Mesothelial cell of epicardium (in vitro differentiated cells): ENCODE measurements around the gene SLC1A5. TPM values are rescaled to one million over a fixed set of nuclear protein-coding genes. Genes with fewer than 3 reads are reported as not detected.
"Not testable (repeated sequence)": the region's sequence is repeated elsewhere in the genome, so short reads cannot be mapped to it uniquely, and the experiment has no call there.

ENCODE experiments used
- DNase-seq, 2 experiments: peaks; one replicate each; pipeline ENCODE4 v3.0.0; 2021; ENCODE audit warnings: low spot score in 2 of 2; ENCODE audit not compliant: unreplicated experiment in 2 of 2
- H3K27ac Mint-ChIP-seq: 2 replicates; pipeline ENCODE4 v1.8.0; 2021; ENCODE audit warnings: mixed read lengths
- H3K27me3 Mint-ChIP-seq: 2 replicates; pipeline ENCODE4 v1.8.0; 2021; ENCODE audit warnings: low read depth, mixed read lengths
- H3K36me3 Mint-ChIP-seq: 2 replicates; pipeline ENCODE4 v1.8.0; 2021; ENCODE audit warnings: mixed read lengths
- H3K4me1 Mint-ChIP-seq: 2 replicates; pipeline ENCODE4 v1.8.0; 2021; ENCODE audit warnings: mixed read lengths
- H3K4me3 Mint-ChIP-seq: 2 replicates; pipeline ENCODE4 v1.8.0; 2021; ENCODE audit warnings: mild to moderate bottlenecking, moderate library complexity, mixed read lengths
- H3K9me3 Mint-ChIP-seq: 2 replicates; pipeline ENCODE4 v1.8.0; 2021; ENCODE audit warnings: mixed read lengths
- CTCF ChIP-seq: fragments of 200-600 bp; sonication (generic); IDR thresholded peaks from one replicate; pipeline ENCODE4 v1.5.0; 2021; ENCODE audit warnings: antibody characterized with exemption; ENCODE audit not compliant: unreplicated experiment
- total RNA-seq: library from RNA; stranded (reverse); gene quantifications from 3 replicates; pipeline ENCODE4 v1.2.1, GENCODE V29; 2021

SLC1A5 gene
- total RNA-seq, 1 donor from 2014 or later: 45.3 TPM

- Mint-ChIP-seq H3K27ac (no peak overlapping the region), H3K4me1 (peaks cover 21% of the 10 kb centered on the region), H3K4me3 (no peak overlapping the region), H3K9me3 (no peaks in the 10 kb centered on the region), H3K36me3 (no peaks in the 10 kb centered on the region), H3K27me3 (no peaks in the 10 kb centered on the region)
- peak; percentile 70 for TF ChIP-seq CTCF
- DNase-seq: no peak
These were observed 21.7 kb downstream of the SLC1A5 start for GRCh38 chr19:46766569-46767317.

- Mint-ChIP-seq H3K27me3 (no peaks in the 10 kb centered on the region), H3K27ac (no peak overlapping the region), H3K36me3 (no peaks in the 10 kb centered on the region), H3K9me3 (no peaks in the 10 kb centered on the region), H3K4me3 (no peak overlapping the region), H3K4me1 (peaks cover 16% of the 10 kb centered on the region)
- no peak for TF ChIP-seq CTCF
- no peak for DNase-seq
These were observed 23.5 kb downstream of the SLC1A5 start for GRCh38 chr19:46764817-46765291.

- Mint-ChIP-seq H3K36me3 (no peaks in the 10 kb centered on the region), H3K27me3 (no peaks in the 10 kb centered on the region), H3K4me1 (peaks cover 6% of the 10 kb centered on the region), H3K4me3 (no peak overlapping the region), H3K9me3 (no peaks in the 10 kb centered on the region), H3K27ac (no peak overlapping the region)
- no peak for TF ChIP-seq CTCF
- no peak for DNase-seq
These were observed 26.0 kb downstream of the SLC1A5 start for GRCh38 chr19:46762245-46762890.

GRCh38 chr19:46761418-46761831 lies 27.0 kb downstream of the SLC1A5 start:
- Mint-ChIP-seq H3K27ac (no peak overlapping the region), H3K36me3 (peaks cover 4% of the 10 kb centered on the region), H3K4me1 (peaks cover 4% of the 10 kb centered on the region), H3K27me3 (no peaks in the 10 kb centered on the region), H3K4me3 (no peak overlapping the region), H3K9me3 (no peaks in the 10 kb centered on the region)
- TF ChIP-seq CTCF: no peak
- no peak for DNase-seq

- not testable (repeated sequence) for H3K27me3 Mint-ChIP-seq
These were observed 27.5 kb downstream of the SLC1A5 start for GRCh38 chr19:46760897-46761296.

GRCh38 chr19:46760363-46760762 lies 28.0 kb downstream of the SLC1A5 start:
- Mint-ChIP-seq H3K27ac (no peak overlapping the region), H3K9me3 (no peaks in the 10 kb centered on the region), H3K4me1 (peaks cover 4% of the 10 kb centered on the region), H3K36me3 (peaks cover 5% of the 10 kb centered on the region), H3K27me3 (no peaks in the 10 kb centered on the region), H3K4me3 (no peak overlapping the region)
- DNase-seq: no peak
- no peak for TF ChIP-seq CTCF

More at GRCh38 chr19:46760897-46761296, 27.5 kb downstream of the SLC1A5 start:
- H3K9me3 Mint-ChIP-seq, DNase-seq, H3K27ac Mint-ChIP-seq, H3K4me1 Mint-ChIP-seq, H3K4me3 Mint-ChIP-seq, H3K36me3 Mint-ChIP-seq: not testable (repeated sequence)
